Kidney tubule cell (primary cell): ENCODE results near the gene CLDN2.

Source experiments
- DNase-seq: peaks from one replicate; pipeline ENCODE4 v3.0.0-alpha.2; 2018; ENCODE audit warnings: low spot score

CLDN2 gene

DNA sequence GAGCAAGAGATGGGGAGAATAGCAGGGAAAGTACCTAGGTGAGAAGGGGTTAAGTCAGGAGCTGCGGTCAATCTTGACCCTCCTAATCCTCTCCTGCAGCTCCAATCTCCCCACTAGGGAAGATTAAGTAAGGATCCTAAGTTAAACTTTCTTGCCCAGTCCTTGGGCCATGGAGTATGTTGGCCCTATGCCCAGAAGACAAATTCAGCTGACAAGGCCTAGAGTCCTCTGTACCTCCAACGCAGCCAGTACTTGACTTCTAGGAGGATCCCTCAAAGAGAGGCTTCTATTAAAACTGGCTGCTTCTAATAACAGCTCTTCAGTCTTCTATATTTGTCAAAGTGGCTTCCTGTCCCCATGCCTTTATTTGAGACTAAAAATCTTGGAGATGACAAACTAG, 1.4 kb downstream of the CLDN2 start:
- DNase-seq = no peak

DNA sequence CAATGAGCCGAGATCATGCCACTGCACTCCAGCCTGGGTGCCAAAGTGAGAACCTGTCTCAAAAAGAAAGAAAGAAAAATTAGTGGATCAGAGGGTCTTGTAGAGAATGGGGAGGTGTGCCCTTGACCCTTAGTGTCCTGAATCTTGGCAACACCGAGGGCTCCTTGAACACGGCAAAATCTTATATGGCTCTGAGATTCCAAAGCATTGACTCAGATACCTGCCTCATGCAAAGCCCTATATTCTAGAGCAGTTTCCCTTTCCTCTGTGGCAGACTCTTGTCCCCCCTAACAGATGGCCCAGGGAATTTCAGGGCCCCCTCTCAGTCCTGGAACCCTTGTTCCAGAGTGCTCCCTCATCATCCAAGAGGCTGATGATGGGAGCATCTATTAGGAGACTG, 6.8 kb downstream of the CLDN2 start:
- peak; percentile 36 for DNase-seq

DNA sequence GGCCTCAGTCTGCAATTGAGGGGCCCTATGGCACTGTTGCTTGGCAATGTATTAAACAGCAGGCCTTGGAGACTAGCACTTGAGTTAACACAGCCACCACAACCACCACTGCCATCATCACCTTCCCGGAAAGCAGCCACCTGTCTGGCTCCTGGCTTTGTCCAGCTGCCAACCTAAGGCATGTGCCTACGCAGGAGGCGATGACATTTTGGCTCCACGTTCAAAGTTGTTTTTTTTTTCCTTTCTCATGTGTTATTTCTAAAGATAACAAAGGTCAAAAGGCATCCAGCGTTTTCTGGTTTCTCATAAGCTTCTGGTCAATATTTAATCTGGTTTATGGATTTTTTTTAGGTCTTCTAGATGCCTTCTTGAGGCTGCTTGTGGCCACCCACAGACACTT, 7.5 kb downstream of the CLDN2 start:
- DNase-seq = peak; percentile 43

DNA sequence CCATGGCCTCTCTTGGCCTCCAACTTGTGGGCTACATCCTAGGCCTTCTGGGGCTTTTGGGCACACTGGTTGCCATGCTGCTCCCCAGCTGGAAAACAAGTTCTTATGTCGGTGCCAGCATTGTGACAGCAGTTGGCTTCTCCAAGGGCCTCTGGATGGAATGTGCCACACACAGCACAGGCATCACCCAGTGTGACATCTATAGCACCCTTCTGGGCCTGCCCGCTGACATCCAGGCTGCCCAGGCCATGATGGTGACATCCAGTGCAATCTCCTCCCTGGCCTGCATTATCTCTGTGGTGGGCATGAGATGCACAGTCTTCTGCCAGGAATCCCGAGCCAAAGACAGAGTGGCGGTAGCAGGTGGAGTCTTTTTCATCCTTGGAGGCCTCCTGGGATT, 8.0 kb downstream of the CLDN2 start:
- no peak for DNase-seq

DNA sequence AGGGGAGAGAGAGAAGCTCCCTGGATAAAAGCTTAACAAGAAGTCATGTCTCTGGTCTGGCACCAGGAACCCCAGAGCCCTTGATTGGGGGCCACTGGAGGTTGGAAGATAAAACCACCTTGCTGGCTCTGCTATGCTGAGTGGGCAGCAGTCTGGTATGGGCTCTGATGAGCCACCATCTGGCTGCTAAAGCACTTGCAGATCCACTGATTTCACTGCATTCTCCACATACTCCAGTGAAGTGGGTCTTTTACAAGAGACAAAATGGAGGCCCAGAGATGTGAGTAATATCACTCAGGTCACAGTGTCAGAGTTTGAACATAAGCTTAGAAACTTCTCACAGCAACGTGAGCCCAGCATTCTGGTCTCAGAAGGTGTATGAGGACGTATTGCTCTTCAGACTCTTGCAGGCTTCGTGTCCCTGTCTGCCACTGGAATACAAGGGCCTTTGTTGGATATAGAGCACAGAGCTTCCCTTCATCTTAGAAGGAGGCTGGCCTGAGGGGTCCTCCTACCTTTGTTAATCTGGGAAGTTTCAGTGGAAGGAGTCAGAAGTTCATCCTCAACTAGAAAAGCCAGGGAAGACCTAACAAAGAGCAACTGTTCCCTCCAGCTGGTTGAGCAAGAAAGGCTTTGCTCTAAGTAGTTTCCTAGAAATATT, 11.8 kb downstream of the CLDN2 start:
- peak; percentile 36 for DNase-seq

DNA sequence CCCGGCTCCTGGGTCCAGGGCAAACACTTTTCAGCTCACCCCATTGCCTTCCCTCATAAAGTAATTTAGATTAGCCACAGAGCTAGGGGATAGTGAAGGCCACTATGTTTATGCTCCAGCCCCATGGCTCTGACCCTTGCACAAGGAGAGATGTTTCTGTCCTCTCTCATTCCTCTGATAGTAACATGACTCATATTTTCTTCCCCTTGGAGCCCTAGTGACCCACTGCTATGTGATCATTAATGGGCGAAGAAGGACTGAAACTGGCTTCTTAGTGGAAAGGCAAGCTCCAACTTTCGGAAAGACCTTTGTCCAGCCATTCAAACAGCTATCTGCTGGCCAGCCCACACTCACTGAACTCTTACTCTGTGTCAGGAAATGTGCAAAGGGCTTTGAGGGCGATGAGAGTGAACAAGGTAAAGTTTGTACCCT, 12.3 kb downstream of the CLDN2 start:
- peak; percentile 70 for DNase-seq

DNA sequence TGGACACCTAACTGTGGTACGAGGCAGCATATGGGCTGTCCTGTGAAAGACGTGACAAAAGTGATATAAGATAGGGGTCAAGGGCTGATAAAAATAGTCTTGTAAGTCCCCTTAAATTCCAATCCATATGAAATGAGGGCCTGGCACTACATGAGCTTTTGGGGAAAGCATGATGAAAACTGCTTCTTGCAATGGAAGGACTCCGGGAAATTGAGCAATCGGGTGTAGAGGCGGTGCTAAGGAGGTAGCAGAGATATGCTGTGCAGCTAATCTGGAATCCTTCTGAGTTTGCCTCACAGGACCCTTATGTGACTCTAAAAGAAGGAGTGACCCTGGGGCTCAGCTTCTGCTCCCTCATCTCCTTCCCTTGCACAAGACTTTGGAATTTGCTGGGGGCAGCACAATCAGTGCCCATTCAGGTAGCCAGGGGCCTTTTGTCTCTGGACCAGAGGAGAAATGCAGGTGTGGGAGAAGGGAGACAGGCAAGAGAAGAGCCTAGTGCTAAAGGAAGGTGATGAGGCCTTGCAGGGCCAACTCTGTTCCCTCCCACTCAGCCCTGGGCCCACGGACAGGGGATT, 12.8 kb downstream of the CLDN2 start:
- DNase-seq = peak; percentile 29

DNA sequence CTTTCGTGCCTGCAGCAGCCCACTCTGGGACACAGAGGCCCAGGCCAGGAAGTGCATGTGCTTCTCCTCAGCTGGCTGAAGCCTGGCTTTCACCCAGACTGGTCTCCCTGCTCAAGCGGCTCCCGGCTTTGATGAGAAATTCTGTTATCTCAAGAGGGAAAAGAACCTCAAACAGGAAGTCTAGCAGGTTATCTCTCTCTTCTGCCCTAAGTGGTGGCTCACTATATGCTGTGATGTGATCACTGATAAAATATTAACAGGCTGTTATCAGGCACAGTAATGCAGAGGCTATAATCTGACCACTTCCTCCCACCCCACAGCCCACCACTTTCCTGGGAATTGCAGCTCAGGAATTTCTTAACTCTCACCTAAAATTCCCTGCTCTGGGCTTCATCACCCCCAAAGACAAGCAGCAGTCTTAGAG, 13.3 kb downstream of the CLDN2 start:
- peak; percentile 89 for DNase-seq

DNA sequence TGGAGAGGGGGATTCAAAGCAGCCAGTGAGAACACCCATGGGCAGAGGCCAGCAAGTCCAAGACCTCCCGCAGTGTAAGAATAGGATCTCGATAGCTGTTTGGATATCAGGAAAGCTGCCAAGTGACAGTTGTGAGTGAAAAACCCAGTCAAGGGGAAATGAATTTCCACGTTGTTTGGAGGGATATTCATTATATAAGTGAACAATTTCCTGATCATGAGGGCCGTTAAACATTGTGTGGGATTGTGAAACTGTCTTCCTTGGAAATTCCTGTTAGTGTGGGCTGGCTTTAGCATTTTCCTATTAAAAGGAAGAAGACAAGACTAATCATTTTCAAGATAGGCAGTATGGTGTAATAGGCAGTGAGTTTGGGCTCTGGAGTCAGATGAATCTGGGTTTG, 15.0 kb downstream of the CLDN2 start:
- peak; percentile 94 for DNase-seq

DNA sequence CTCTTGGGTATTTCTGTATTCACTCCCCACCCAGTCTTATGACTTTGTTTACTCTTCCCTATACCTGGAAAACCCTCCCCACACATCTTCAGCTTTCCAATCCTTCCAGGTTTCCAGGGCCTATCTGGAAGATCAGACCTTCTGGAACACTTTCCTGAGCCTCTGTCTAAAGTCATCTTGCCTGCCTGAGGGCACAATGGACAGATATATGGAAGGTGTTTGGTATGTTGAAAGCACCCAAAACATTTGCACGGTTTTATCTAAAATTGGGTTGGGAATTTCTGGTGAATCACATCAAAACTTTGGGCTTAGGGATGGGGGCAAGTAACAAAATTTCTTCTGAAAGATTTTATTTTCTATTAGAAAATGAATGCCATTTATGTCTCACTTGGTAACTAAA, 16.0 kb downstream of the CLDN2 start:
- DNase-seq = no peak

DNA sequence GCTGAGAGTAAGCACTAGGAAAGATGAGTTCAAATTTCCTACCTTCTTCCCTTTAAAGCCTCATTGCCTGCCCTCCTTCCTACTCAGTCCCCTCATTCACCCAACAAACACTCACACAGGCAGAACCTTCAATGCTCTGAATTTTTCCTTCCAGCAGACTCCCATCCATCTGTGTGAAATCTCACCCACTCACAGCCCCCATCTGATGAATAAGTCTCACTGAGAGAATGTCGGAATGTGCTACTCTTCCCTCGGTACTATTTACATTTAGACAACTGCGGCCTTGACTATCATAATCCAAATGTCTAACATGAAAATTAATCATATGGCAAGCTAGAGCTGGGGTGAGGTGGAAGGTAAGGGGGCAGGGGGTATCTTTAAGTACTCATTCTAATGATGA, 19.4 kb downstream of the CLDN2 start:
- DNase-seq = no peak

DNA sequence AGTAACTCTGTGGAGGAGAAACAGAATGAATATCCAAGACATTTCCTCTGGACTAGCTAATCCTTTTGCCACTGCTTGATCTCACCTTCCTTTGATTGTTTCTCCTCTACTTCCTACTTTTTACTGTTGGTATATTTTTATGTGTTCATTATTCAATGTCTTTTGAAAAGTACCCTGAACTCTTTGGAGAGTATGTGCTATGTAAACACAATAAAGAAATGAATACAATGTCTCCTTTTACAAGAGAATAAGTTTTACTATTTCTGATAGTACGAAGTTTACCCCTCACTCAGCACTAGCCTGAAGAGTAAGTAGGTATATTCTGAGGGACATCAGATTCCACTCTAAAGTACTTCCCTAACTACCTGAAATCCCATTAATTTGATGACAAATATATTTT, 19.9 kb downstream of the CLDN2 start:
- DNase-seq = no peak

DNA sequence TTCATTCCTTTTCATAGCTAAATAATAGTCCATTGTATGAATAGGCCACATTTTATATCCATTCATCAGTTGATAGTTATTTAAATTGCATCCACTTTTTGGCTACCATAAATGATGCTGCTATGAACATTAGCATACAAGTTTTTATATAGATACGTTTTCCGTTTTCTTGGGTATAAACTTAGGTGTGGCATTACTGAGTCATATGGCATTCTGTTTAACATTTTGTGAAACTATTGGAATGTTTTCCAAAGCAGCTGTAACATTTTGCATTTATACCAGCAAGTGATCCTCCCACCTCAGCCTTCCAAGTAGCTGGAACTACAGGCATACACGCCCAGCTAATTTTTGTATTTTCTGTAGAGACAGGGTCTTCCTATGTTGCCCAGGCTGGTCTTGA, 26.3 kb downstream of the CLDN2 start:
- DNase-seq = no peak

DNA sequence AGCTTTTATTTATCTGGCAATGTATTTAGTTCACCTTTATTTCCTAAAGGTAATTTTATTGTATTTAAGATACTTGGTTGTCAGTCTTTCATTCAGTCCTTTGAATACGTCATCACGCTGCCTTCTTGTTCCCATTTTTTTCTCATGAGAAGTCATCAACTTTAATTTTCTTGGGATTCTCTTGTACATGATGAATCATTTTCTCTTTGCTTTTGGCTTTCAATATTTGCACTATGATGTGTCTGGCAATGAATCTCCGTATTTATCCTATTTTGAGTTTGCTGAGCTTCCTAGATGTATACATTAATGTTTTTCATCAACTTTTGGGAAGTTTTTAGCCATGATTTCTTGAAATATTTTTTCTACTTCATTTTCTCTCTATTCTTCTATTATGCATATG, 28.4 kb downstream of the CLDN2 start:
- no peak for DNase-seq

DNA sequence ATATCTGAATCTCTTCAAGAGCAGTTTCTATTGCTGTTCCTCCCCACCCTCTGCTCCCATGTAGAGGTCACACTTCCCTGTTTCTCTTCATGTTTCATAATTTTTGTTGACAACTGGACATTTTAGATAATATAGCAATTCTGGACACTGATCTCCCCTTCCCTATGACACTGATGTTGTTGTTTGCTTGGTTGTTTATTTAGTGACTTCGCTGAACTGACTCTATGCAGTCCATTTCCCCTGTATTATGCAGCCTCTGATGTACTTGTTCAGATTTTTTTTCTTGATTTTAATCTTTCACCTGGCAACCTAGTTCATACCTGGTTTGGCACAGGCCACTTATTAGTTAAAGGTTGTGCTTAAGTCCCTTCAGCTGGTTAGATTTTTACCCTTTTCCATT, 29.2 kb downstream of the CLDN2 start:
- no peak for DNase-seq

DNA sequence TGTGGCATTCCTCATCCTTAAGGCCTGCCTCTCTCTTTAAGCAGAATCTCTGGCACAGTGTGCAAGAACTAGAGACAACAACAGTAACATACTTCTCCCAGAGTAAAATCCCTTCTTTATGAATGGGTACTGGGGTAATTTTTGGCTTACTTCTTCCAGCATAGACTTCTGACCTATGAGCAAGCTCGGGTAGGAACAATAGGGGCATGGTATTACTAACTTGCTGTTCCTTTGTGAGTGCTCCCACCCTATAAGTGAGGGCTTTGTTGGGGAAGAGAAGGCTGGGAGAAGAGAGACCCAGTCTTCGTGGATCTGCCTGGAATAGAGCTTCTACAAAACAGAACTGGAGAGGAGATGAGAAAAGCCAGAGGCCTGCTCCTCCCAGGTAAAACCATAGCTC, 30.2 kb downstream of the CLDN2 start:
- DNase-seq = no peak

DNA sequence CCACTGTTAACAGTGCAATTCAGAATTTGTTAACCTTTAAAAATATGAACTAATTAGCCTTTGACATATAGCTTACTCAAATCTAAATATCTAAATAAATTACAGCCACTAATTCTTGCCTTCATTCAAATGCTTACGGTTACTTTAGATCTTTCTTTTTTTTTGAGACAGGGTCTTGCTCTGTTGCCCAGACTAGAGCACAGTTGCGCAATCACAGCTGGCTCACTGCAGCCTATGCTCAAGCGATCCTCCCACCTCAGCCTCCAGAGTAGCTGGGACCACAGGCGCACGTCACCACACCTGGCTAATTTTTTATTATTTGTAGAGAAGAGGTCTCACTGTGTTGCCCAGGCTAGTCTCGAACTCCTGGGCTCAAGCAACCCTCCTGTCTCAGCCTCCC, 31.0 kb downstream of the CLDN2 start:
- DNase-seq = no peak

DNA sequence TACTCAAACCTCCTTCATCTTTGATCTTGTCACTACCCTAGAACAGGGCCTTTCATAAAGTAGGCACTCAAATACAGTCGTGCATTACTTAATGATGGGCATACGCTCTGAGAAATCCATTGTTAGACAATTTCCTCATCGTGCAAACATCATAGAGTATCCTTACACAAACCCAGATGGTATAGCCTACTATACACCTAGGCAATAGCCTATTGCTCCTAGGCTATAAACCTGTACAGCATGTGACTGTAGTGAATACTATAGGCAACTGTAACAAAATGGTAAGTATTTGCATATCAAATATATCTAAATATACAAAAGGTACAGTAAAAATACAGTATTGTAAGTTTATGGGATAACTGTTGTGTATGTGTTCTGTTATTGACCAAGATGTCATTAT, 31.9 kb downstream of the CLDN2 start:
- no peak for DNase-seq

DNA sequence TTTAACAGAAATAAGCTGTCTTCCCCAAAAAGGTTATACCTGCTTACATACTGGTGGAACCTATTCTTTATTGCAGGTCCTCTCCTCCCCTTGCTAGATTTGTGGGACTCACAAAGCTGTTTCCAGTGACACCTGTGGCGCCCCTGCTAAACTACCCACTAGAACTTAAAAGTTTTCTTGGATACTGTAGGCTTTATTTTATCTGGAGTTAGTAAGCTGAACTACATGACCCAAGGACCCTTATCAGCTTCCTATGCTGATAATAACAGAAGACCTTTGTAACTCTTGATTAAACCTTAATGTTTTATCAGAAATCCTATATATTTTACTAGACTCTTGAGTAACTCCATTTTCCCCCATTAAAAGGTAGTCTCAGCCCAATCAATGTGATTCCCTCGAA, 32.3 kb downstream of the CLDN2 start:
- no peak for DNase-seq

DNA sequence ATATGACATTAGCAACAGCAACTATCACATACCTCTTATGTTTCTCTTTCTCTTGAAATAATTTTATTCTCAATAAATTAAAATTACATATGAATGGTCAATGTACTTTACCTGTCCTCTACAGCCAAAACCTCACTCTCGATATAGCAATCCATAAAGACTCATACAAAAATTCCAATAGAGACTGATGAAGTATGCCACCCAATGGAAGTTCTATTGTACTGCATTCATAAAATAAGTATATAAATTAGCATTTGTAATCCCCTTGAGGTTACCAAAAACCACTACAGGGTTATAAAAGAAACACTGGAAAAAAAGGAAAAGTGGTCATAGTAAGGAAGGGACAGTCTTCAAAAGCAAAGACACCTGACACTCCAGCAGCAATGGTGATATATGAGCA, 32.8 kb downstream of the CLDN2 start:
- peak; percentile 46 for DNase-seq

DNA sequence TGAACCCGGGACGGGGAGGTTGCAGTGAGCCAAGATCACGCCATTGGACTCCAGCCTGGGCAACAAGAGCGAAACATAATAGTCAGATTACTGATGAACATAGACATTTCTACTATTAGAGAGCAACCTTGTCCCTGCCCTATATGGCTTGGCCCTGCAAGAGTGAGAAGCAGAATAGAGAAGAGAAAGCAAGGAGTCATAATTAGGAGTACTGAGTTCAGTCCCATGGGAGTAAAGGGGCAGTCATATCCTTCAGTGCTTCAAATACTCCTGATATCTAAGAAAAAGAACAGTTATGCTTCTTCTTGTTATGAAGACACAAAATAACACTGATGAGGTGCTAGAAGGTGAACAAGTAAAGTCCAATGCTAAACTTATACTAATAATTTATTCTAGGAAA, 33.8 kb downstream of the CLDN2 start:
- DNase-seq = no peak

DNA sequence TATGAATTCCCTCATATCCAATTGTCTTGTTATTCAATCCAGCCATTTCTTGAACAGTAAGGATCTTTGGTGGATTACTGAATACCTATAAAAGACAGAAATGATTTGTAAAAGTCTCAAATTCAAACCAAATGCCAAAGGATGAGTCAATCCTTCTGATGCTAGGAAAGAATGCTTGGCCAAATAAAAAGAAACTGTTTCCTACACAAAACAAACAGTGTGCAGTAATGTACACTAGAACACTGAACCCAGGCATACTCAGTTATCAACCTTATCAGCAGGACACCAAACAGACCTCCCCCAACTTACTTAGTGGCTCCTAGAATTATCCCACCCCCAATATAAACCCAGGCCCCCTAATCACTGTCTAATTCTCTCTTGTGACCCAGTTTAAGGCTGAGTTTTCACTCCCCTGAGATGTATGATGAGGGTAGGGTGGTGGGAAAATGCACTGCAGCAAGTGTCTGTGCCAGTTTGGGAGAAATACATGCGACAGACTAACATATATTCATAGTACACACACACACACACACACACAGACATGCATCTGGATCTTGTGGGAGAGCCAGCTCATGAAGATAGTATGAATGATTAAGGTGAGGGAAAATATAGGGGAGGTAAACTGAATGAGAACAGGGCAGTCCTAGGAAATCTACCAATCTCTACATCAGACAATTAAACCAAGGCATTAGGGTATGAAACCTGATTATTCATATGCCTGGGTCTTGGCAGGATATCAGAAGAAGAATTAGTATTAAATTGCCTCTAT, 35.0 kb downstream of the CLDN2 start:
- peak; percentile 20 for DNase-seq

DNA sequence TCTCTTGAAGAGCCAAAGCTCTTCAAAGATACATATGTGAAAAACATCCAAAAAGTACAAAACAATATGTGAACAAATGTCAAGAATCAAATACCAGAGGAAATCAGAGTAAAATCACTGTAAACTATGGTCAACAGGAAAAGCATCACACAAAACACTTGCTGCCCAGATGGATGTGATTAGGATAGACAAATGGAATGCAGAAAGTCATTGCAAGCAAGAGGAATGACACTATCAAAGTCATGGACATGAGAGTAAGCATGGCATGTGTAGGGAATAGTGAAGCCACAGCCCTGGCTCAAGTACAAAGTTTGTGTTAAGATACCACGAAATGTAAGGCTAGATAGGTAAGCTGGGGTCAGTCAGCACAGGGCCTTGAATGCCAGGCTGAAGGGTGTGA, 37.7 kb downstream of the CLDN2 start:
- DNase-seq = no peak

DNA sequence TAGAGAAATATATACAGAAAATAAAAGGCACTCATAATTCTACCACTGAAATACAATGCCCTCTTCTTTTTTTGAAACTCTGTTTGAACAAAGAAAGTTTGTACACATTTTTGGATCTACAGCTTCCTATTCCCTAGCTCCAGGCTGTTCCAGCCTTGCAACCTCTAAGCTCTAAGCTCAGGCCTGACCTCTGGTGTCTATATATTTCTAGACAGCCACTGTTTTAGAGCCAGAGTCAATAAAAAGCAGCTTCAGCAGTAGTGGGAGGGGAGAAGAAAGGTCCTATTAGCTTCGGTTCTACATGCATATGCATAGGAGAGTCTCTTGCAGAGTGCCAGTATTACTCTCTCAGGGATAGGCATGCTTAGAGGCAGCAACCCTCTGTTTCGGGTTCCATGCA, 39.7 kb downstream of the CLDN2 start:
- DNase-seq = peak; percentile 35
